Erythroblast (primary cell): Measurements from ENCODE around the gene FAM216B.

Source experiments
- GATA1 ChIP-seq: IDR thresholded peaks from 2 replicates; pipeline ENCODE4 v1.6.1; 2011; ENCODE audit warnings: low read depth, mild to moderate bottlenecking, control low read depth, low read length, moderate library complexity
- POLR2A ChIP-seq: IDR thresholded peaks from 2 replicates; pipeline ENCODE4 v1.6.1; 2011; ENCODE audit warnings: mild to moderate bottlenecking, low read length

- TF ChIP-seq POLR2A (no peak), GATA1 (no peak)
These were observed 49.3 kb upstream of the FAM216B start for GRCh38 chr13:42732073-42732472.
